Measurements from ENCODE around the gene ATP1A2.

The ATP1A2 gene

GRCh38 chr1:160129966-160130365 lies 14.4 kb downstream of the ATP1A2 start:
- no peaks in the 10 kb centered on the region for H3K36me3 ChIP-seq (ENCODE audit: insufficient read depth, low read length)
- H4K20me1 ChIP-seq (ENCODE audit: insufficient read depth, low read length): no peaks in the 10 kb centered on the region
- no peak overlapping the region for H2AFZ ChIP-seq (ENCODE audit: low read length)
- H3K4me1 ChIP-seq (ENCODE audit: insufficient read depth, low read length, severe bottlenecking): no peaks in the 10 kb centered on the region
- no peak overlapping the region for H3K27ac ChIP-seq (ENCODE audit: low read depth, low read length, poor library complexity, severe bottlenecking)
- no peak for TF ChIP-seq CTCF (IDR thresholded peaks at IDR 0.05; ENCODE audit: low read length)
- no peaks in the 10 kb centered on the region for H3K9me3 ChIP-seq (ENCODE audit: low read length)
- peaks cover 6% of the 10 kb centered on the region; the same call in 1 of the 2 replicates for H3K27me3 ChIP-seq (ENCODE audit: insufficient read depth, low read length)
- no peaks in the 10 kb centered on the region for H3K79me2 ChIP-seq (ENCODE audit: insufficient read depth, low read length)
- no peak overlapping the region for H3K9ac ChIP-seq (ENCODE audit: low read length)
- H3K4me3 ChIP-seq (ENCODE audit: low read depth, low read length, poor library complexity, severe bottlenecking): no peak overlapping the region
- H3K9me2 ChIP-seq (ENCODE audit: low read depth, low read length): no peaks in the 10 kb centered on the region
- H3K4me2 ChIP-seq (ENCODE audit: low read length): no peak overlapping the region
- no peaks in the 10 kb centered on the region for H3F3A ChIP-seq (ENCODE audit: insufficient read depth, low read length)

GRCh38 chr1:160130486-160130885 lies 14.9 kb downstream of the ATP1A2 start:
- H3K9me2 ChIP-seq (ENCODE audit: low read depth, low read length): no peaks in the 10 kb centered on the region
- H2AFZ ChIP-seq (ENCODE audit: low read length): no peak overlapping the region
- no peaks in the 10 kb centered on the region for H3K4me1 ChIP-seq (ENCODE audit: insufficient read depth, low read length, severe bottlenecking)
- no peak overlapping the region for H3K4me2 ChIP-seq (ENCODE audit: low read length)
- H3K9ac ChIP-seq (ENCODE audit: low read length): no peak overlapping the region
- no peaks in the 10 kb centered on the region for H3K9me3 ChIP-seq (ENCODE audit: low read length)
- no peak for TF ChIP-seq EZH2 (IDR thresholded peaks at IDR 0.05; ENCODE audit: borderline replicate concordance, low read length)
- no peak for TF ChIP-seq CTCF (IDR thresholded peaks at IDR 0.05; ENCODE audit: low read length)
- no peaks in the 10 kb centered on the region for H3K79me2 ChIP-seq (ENCODE audit: insufficient read depth, low read length)
- no peak overlapping the region for H3K27ac ChIP-seq (ENCODE audit: low read depth, low read length, poor library complexity, severe bottlenecking)
- no peaks in the 10 kb centered on the region for H3F3A ChIP-seq (ENCODE audit: insufficient read depth, low read length)
- H3K27me3 ChIP-seq (ENCODE audit: insufficient read depth, low read length): peaks cover 6% of the 10 kb centered on the region; the same call in 1 of the 2 replicates
- H4K20me1 ChIP-seq (ENCODE audit: insufficient read depth, low read length): no peaks in the 10 kb centered on the region
- no peaks in the 10 kb centered on the region for H3K36me3 ChIP-seq (ENCODE audit: insufficient read depth, low read length)
- H3K4me3 ChIP-seq (ENCODE audit: low read depth, low read length, poor library complexity, severe bottlenecking): no peak overlapping the region

- H3K27ac ChIP-seq (ENCODE audit: low read depth, low read length, poor library complexity, severe bottlenecking): no peak overlapping the region
- no peak overlapping the region for H3K4me2 ChIP-seq (ENCODE audit: low read length)
- H3K4me3 ChIP-seq (ENCODE audit: low read depth, low read length, poor library complexity, severe bottlenecking): no peak overlapping the region
- no peaks in the 10 kb centered on the region for H3K4me1 ChIP-seq (ENCODE audit: insufficient read depth, low read length, severe bottlenecking)
- no peaks in the 10 kb centered on the region for H3F3A ChIP-seq (ENCODE audit: insufficient read depth, low read length)
- peaks cover 6% of the 10 kb centered on the region; the same call in 1 of the 2 replicates for H3K27me3 ChIP-seq (ENCODE audit: insufficient read depth, low read length)
- no peaks in the 10 kb centered on the region for H3K9me2 ChIP-seq (ENCODE audit: low read depth, low read length)
- H3K36me3 ChIP-seq (ENCODE audit: insufficient read depth, low read length): no peaks in the 10 kb centered on the region
- H2AFZ ChIP-seq (ENCODE audit: low read length): no peak overlapping the region
- no peaks in the 10 kb centered on the region for H4K20me1 ChIP-seq (ENCODE audit: insufficient read depth, low read length)
- no peak overlapping the region for H3K9ac ChIP-seq (ENCODE audit: low read length)
- H3K79me2 ChIP-seq (ENCODE audit: insufficient read depth, low read length): no peaks in the 10 kb centered on the region
- TF ChIP-seq EZH2 (IDR thresholded peaks at IDR 0.05; ENCODE audit: borderline replicate concordance, low read length) (no peak), CTCF (IDR thresholded peaks at IDR 0.05; ENCODE audit: low read length) (no peak)
- no peaks in the 10 kb centered on the region for H3K9me3 ChIP-seq (ENCODE audit: low read length)
Observed at GRCh38 chr1:160130939-160131338, 15.4 kb downstream of the ATP1A2 start.
